WERI-Rb-1 (cell line): Measurements from ENCODE around the gene ALDH5A1.

Source experiments
- DNase-seq: peaks from one replicate; pipeline ENCODE4 v3.0.0-alpha.2; 2020
- H3K27ac ChIP-seq: fragments of 250-450 bp; sonication (Bioruptor Pico); 2 replicates; pipeline ENCODE4 v1.5.1; 2020; ENCODE audit warnings: mild to moderate bottlenecking, moderate library complexity
- H3K27me3 ChIP-seq: fragments of 250-450 bp; sonication (Bioruptor Pico); 2 replicates; pipeline ENCODE4 v1.5.1; 2021; ENCODE audit warnings: mild to moderate bottlenecking, low read depth, moderate library complexity; ENCODE audit not compliant: insufficient read depth, severe bottlenecking
- H3K36me3 ChIP-seq: fragments of 250-450 bp; sonication (Bioruptor Pico); 2 replicates; pipeline ENCODE4 v1.5.1; 2020; ENCODE audit warnings: mild to moderate bottlenecking, moderate library complexity
- H3K4me3 ChIP-seq: 2 replicates; pipeline ENCODE4 v1.5.1; 2011; ENCODE audit warnings: low read depth, mild to moderate bottlenecking, control low read depth, low read length
- H3K9me3 ChIP-seq: fragments of 250-450 bp; sonication (Bioruptor Pico); 2 replicates; pipeline ENCODE4 v1.5.1; 2021; ENCODE audit warnings: mild to moderate bottlenecking, moderate library complexity; ENCODE audit not compliant: severe bottlenecking
- CTCF ChIP-seq: IDR thresholded peaks from 2 replicates; pipeline ENCODE4 v1.5.1; 2011; ENCODE audit warnings: low read depth, mild to moderate bottlenecking, control low read depth, inconsistent platforms, low read length

The ALDH5A1 gene

DNA sequence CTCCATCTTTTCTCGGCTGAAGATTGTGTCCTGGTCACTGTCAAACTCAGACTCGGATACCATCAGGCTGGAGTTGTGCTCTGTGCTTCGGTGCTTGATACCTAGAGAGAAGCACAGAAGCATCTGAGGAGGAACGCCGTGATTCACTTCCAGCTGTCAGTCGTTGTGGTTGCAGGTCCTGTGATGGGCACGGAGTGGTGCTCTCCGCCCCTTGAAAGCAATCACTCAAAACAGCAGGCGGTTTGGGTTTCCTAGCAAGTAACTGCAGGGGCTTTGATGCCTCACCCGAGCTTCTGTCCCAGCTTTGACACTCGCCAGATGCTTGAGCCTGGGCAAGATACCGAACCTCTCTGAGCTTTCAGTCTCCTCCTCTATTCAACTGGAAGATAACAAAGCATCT lies 52.5 kb downstream of the ALDH5A1 start:
- Histone ChIP-seq H3K27ac (no peak overlapping the region), H3K9me3 (no peaks in the 10 kb centered on the region), H3K36me3 (no peaks in the 10 kb centered on the region), H3K4me3 (no peak overlapping the region), H3K27me3 (no peaks in the 10 kb centered on the region)
- no peak for DNase-seq
- no peak for TF ChIP-seq CTCF

GRCh38 chr6:24549158-24549557 lies 54.4 kb downstream of the ALDH5A1 start:
- no peaks in the 10 kb centered on the region for H3K9me3 ChIP-seq
- no peak for TF ChIP-seq CTCF
- H3K4me3 ChIP-seq, result no peak overlapping the region
- no peak overlapping the region for H3K27ac ChIP-seq
- DNase-seq, result no peak
- no peaks in the 10 kb centered on the region for H3K36me3 ChIP-seq
- no peaks in the 10 kb centered on the region for H3K27me3 ChIP-seq

- Histone ChIP-seq H3K9me3 (no peaks in the 10 kb centered on the region), H3K4me3 (no peak overlapping the region), H3K27ac (no peak overlapping the region), H3K36me3 (no peaks in the 10 kb centered on the region), H3K27me3 (no peaks in the 10 kb centered on the region)
- TF ChIP-seq CTCF, result no peak
- no peak for DNase-seq
These were observed 55.0 kb downstream of the ALDH5A1 start for GRCh38 chr6:24549674-24550353.

DNA sequence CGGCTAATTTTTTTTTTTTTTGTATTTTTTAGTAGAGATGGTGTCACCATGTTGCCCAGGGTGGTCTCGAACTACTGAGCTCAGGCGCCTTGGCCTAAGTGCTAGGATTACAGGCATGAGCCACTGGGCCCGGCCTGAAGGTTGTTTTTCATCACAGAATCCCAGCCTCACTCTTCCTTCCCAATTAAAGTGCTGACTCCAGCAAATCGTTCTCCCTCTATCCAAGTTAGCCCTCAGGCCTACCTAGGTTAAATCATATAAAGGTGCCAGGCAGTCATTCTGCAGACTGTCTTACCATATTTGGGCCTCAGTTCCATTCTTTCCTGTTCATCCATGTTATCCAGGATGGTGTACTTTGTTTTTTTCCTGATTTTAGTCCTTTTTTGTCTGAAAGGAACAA lies 56.4 kb downstream of the ALDH5A1 start:
- Histone ChIP-seq H3K36me3 (no peaks in the 10 kb centered on the region), H3K27me3 (no peaks in the 10 kb centered on the region), H3K27ac (no peak overlapping the region), H3K9me3 (no peaks in the 10 kb centered on the region), H3K4me3 (no peak overlapping the region)
- DNase-seq, result no peak
- no peak for TF ChIP-seq CTCF

GRCh38 chr6:24554474-24554873 lies 59.7 kb downstream of the ALDH5A1 start:
- no peak for TF ChIP-seq CTCF

DNA sequence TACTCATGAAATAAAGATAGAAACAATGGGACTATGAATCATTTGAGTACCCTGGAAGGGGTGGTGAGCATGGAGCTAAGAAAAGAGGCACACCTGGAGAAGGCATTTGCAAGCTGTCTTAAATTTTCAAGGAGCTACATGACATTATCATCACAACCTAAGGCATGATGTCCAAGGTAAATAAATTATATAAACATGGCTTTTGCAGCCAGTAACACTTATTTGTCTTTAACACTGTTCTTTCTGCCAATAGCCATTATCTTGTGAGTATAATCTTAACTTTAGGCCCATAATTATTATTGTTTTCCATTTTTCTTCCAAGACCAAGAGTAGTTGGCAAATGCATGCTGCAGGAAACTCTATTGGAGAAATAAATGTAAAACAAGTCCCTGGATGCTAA lies 63.7 kb downstream of the ALDH5A1 start:
- Histone ChIP-seq H3K27ac (no peak overlapping the region), H3K4me3 (no peak overlapping the region), H3K9me3 (no peaks in the 10 kb centered on the region), H3K27me3 (no peaks in the 10 kb centered on the region), H3K36me3 (no peaks in the 10 kb centered on the region)
- no peak for DNase-seq
- no peak for TF ChIP-seq CTCF

More at GRCh38 chr6:24554474-24554873, 59.7 kb downstream of the ALDH5A1 start:
- Histone ChIP-seq H3K4me3 (no peak overlapping the region), H3K27ac (no peak overlapping the region), H3K36me3 (no peaks in the 10 kb centered on the region), H3K27me3 (no peaks in the 10 kb centered on the region), H3K9me3 (no peaks in the 10 kb centered on the region)
- DNase-seq, result no peak
